GM19023 (cell line): ENCODE results near the gene SFTA2.

Experiments used
- ATAC-seq: cut with Tn5 transposase; IDR thresholded peaks from one replicate; pipeline ENCODE4 v1.9.1; 2021; ENCODE audit warnings: mild to moderate bottlenecking, moderate library complexity; ENCODE audit not compliant: unreplicated experiment

The SFTA2 gene

GRCh38 chr6:30891816-30892538 is 40.0 kb downstream of the SFTA2 start:
- no peak for ATAC-seq

GRCh38 chr6:30891450-30891723 is 40.6 kb downstream of the SFTA2 start:
- no peak for ATAC-seq

GRCh38 chr6:30890646-30891449 is 41.1 kb downstream of the SFTA2 start:
- no peak for ATAC-seq

- ATAC-seq, result no peak
Measured at GRCh38 chr6:30889921-30890645, 41.9 kb downstream of the SFTA2 start.

- ATAC-seq, result no peak
Measured at GRCh38 chr6:30889496-30889885, 42.5 kb downstream of the SFTA2 start.

GRCh38 chr6:30888816-30889495 is 43.0 kb downstream of the SFTA2 start:
- no peak for ATAC-seq

- no peak for ATAC-seq
Measured at GRCh38 chr6:30887901-30888815, 43.8 kb downstream of the SFTA2 start.

GRCh38 chr6:30886897-30887255 is 45.1 kb downstream of the SFTA2 start:
- no peak for ATAC-seq

GRCh38 chr6:30885999-30886896 is 45.7 kb downstream of the SFTA2 start:
- ATAC-seq, result no peak

GRCh38 chr6:30885481-30885998 is 46.4 kb downstream of the SFTA2 start:
- no peak for ATAC-seq

GRCh38 chr6:30884521-30885480 is 47.2 kb downstream of the SFTA2 start:
- ATAC-seq, result no peak

GRCh38 chr6:30883685-30884520 is 48.1 kb downstream of the SFTA2 start, which contains the start of gene DDR1:
Gene DDR1, plus strand, starts transcription at chr6:30884519. Its CDS starts 4,211 bp downstream, at chr6:30888730.
- ATAC-seq, result no peak

- no peak for ATAC-seq
Measured at GRCh38 chr6:30882759-30883684, 48.9 kb downstream of the SFTA2 start.

- ATAC-seq, result no peak
Measured at GRCh38 chr6:30882204-30882758, 49.7 kb downstream of the SFTA2 start.

- ATAC-seq, result no peak
Measured at GRCh38 chr6:30881392-30882203, 50.4 kb downstream of the SFTA2 start.
